NCI-H1048 (cell line): ENCODE data around the gene AP3M1.

Experiments used
- DNase-seq: peaks from one replicate; lab custom pipeline; 2025; lab: John Stamatoyannopoulos, UW

Gene AP3M1

DNA sequence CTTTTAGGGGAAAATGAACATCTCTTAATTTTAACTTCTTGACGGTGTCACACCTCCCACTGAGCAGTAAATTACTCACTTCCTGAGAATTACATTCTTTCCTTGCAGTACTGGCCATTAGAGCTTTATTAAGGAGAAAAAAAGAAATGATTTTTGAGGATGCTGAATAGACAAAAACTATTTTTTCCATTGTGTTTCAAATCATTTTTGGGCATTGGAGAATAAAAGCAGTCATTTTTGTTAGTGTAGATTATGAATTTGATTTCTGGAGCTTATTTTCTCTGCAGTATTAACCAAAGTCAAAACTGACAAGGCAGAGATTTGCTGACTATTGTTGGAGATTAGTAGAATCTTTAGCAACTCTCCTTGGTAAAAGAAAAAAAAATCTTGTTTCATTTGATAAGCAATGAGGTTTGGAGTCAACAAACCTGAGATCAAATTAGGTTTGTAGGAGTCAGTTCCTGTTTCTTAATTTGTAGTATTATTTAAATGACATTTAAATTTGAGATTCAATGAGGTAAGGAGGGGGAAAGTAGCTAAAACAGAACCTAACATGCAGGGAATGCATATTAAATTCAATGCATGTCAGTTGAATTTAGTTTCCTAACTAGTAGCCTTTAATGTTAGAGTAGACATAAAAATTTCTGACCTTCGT lies 70.6 kb downstream of the AP3M1 start:
- no peak for DNase-seq

- no peak for DNase-seq
Observed at GRCh38 chr10:74079028-74079935, 71.3 kb downstream of the AP3M1 start.

GRCh38 chr10:74078037-74078436 lies 72.6 kb downstream of the AP3M1 start:
- DNase-seq = no peak

DNA sequence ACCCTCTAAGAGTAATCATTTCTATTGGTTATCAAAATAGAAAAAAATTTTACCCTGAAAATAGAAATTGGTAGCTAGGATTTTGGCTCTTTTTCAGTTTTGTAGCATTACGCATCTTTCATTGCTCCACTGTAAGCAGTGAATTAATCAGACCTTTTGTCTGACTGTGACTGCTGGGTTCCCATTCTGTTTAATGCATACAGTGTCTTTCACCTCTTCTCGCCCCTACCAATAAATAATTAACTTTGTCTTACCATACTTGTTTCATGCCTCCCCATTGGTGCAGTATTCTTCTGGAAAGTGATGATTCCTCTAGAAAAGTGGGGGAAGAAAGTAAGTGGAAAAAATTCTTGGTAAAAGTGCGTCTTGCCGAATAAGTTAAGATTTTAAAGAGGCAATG lies 73.2 kb downstream of the AP3M1 start:
- no peak for DNase-seq

- no peak for DNase-seq
Observed at GRCh38 chr10:74076961-74077360, 73.7 kb downstream of the AP3M1 start.

DNA sequence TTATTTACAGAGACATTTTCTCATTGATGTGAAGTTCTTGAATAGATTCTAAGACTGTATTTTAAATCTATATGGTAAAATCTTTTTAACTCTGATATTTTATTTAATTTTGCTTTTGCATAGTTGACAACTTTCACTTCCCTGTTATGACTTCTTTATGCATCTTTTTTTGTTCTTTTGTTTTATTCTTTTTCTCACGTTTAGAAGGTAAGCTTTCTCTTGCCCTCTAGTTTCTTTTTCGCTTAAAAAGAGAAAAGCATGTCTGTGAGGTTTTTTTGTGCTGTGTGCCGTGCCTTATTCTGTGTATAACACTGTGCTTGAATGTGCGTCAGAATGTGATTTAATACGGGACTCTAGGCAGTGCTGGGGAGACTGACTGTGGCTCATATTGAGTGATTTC lies 74.7 kb downstream of the AP3M1 start:
- no peak for DNase-seq

GRCh38 chr10:74072503-74072902 lies 78.1 kb downstream of the AP3M1 start:
- no peak for DNase-seq

DNA sequence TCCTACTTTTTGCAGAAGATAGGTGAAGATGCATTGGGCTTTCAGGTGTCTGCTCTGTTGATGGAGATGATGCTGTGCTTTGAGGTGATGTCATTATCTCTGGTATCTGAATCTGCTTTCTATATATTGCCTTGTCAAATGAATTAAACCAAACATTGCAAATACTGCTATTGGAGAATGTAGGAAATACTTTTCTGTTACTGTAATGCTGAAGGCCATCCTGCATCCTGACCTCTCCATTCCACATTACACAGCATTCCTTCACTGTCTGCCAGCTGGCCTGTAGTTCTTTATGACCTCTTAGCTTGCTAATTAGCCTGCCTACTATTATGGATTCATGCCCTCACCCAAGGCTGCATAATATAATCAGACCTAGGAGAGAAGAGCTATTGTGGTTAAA lies 79.5 kb downstream of the AP3M1 start:
- DNase-seq = no peak
